SK-N-SH (cell line): ENCODE results near the gene SERPINA6.

Source experiments
- CHD2 ChIP-seq: fragments of 150-350 bp; IDR thresholded peaks from 2 replicates; pipeline ENCODE4 v1.6.1; 2018; ENCODE audit warnings: low read length; ENCODE audit not compliant: partially characterized antibody
- CTCF ChIP-seq: fragments of 200-600 bp; sonication (generic); IDR thresholded peaks from 2 replicates; pipeline ENCODE4 v1.6.1; 2017; ENCODE audit warnings: antibody characterized with exemption, mild to moderate bottlenecking, moderate library complexity
- ELF1 ChIP-seq: IDR thresholded peaks from 2 replicates; pipeline ENCODE4 v1.4.0; 2012
- EZH2phosphoT487 ChIP-seq: fragments of 200-600 bp; sonication (generic); IDR thresholded peaks from 2 replicates; pipeline ENCODE4 v1.6.1; 2017; ENCODE audit warnings: low read depth, mixed run types, mild to moderate bottlenecking, antibody characterized with exemption, moderate library complexity, borderline replicate concordance
- FOSL2 ChIP-seq: IDR thresholded peaks from 2 replicates; pipeline ENCODE4 v1.4.0; 2012; ENCODE audit warnings: low read depth, mild to moderate bottlenecking, moderate library complexity, borderline replicate concordance
- FOXM1 ChIP-seq: IDR thresholded peaks from 2 replicates; pipeline ENCODE4 v1.4.0; 2012; ENCODE audit warnings: low read depth, mild to moderate bottlenecking
- JUND ChIP-seq: IDR thresholded peaks from 2 replicates; pipeline ENCODE4 v1.4.0; 2012
- NRF1 ChIP-seq: IDR thresholded peaks from 2 replicates; pipeline ENCODE4 v1.6.1; 2012; ENCODE audit warnings: low read depth, mild to moderate bottlenecking, low read length
- RCOR1 ChIP-seq: fragments of 150-350 bp; IDR thresholded peaks from 2 replicates; pipeline ENCODE4 v1.6.1; 2017; ENCODE audit warnings: antibody characterized with exemption, low read length
- SIN3A ChIP-seq: IDR thresholded peaks from 2 replicates; pipeline ENCODE4 v1.6.1; 2012; ENCODE audit warnings: low read depth, mild to moderate bottlenecking, low read length, moderate library complexity, borderline replicate concordance
- SMC3 ChIP-seq: IDR thresholded peaks from 2 replicates; pipeline ENCODE4 v1.6.1; 2012; ENCODE audit warnings: low read depth, low read length, improper control_type of control experiment
- TAF1 ChIP-seq: IDR thresholded peaks from 2 replicates; pipeline ENCODE4 v1.6.1; 2012; ENCODE audit warnings: low read depth, mild to moderate bottlenecking, low read length, moderate library complexity, borderline replicate concordance
- TCF12 ChIP-seq: IDR thresholded peaks from 2 replicates; pipeline ENCODE4 v1.4.0; 2012
- TEAD4 ChIP-seq: IDR thresholded peaks from 2 replicates; pipeline ENCODE4 v1.4.0; 2012; ENCODE audit warnings: mild to moderate bottlenecking, borderline replicate concordance; ENCODE audit not compliant: insufficient read depth

DNA sequence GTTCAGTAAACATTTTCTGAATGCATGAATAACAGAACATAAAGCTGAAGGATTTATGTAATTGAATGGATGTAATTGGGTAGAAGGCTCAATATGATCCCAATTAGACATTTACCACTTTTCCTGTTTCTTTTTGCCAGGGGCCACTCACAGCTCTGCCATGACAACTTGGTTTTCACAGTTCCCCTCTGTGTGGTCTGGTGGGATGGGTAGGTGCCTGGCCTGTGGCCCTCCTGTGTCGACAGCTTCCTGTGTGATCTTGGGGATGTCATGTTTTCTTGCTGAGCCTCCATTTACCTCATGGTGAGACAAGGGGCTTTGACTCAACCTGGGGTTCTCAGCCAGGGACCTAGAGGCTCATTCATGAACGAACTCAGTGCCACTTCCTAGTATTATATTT lies 17.5 kb downstream of the SERPINA6 start:
- TF ChIP-seq CTCF (no peak), TEAD4 (no peak), JUND (no peak), TAF1 (no peak), TCF12 (no peak), FOSL2 (no peak), ELF1 (no peak), EZH2phosphoT487 (no peak), SMC3 (no peak), SIN3A (no peak), FOXM1 (no peak), NRF1 (no peak), CHD2 (no peak), RCOR1 (no peak)
